Colon (tissue), 2 donors: ENCODE results near the gene PGM2.
"Not testable (repeated sequence)": the region's sequence is repeated elsewhere in the genome, so short reads cannot be mapped to it uniquely, and the experiment has no call there.

ENCODE experiments used
- FAIRE-seq: peaks from 2 replicates; lab custom pipeline; 2012; peaks lifted over from hg19 to GRCh38; lab: Jason Lieb, UNC
- donor health status: control.
- donor health status: control.

PGM2 gene

GRCh38 chr4:37818752-37819151 is 7.7 kb upstream of the PGM2 start:
- no peak for FAIRE-seq

GRCh38 chr4:37820458-37820857 is 6.0 kb upstream of the PGM2 start:
- FAIRE-seq: not testable (repeated sequence)

- FAIRE-seq: no peak
Observed at GRCh38 chr4:37821953-37822605, 4.4 kb upstream of the PGM2 start.

- FAIRE-seq: not testable (repeated sequence)
Observed at GRCh38 chr4:37825501-37825900, 985 bp upstream of the PGM2 start.

- FAIRE-seq: no peak
Observed at GRCh38 chr4:37825968-37826294, 555 bp upstream of the PGM2 start.

GRCh38 chr4:37827030-37827685 is 672 bp downstream of the PGM2 start:
- FAIRE-seq: no peak

GRCh38 chr4:37827802-37828321 is 1.4 kb downstream of the PGM2 start:
- FAIRE-seq: no peak

- no peak for FAIRE-seq
Observed at GRCh38 chr4:37828843-37829242, 2.4 kb downstream of the PGM2 start.

- no peak for FAIRE-seq
Observed at GRCh38 chr4:37830640-37831039, 4.2 kb downstream of the PGM2 start.

- FAIRE-seq: no peak
Observed at GRCh38 chr4:37835031-37835430, 8.5 kb downstream of the PGM2 start.

GRCh38 chr4:37835806-37836205 is 9.3 kb downstream of the PGM2 start:
- FAIRE-seq: no peak

GRCh38 chr4:37836274-37836673 is 9.8 kb downstream of the PGM2 start:
- FAIRE-seq: no peak

- no peak for FAIRE-seq
Observed at GRCh38 chr4:37836838-37837440, 10.5 kb downstream of the PGM2 start.

GRCh38 chr4:37837446-37837845 is 11.0 kb downstream of the PGM2 start:
- FAIRE-seq: no peak

- FAIRE-seq: no peak
Observed at GRCh38 chr4:37839426-37839825, 12.9 kb downstream of the PGM2 start.

GRCh38 chr4:37844204-37844603 is 17.7 kb downstream of the PGM2 start:
- no peak for FAIRE-seq

GRCh38 chr4:37845201-37845600 is 18.7 kb downstream of the PGM2 start:
- no peak for FAIRE-seq

- FAIRE-seq: no peak
Observed at GRCh38 chr4:37847311-37847884, 20.9 kb downstream of the PGM2 start.

- FAIRE-seq: no peak
Observed at GRCh38 chr4:37852376-37852775, 25.9 kb downstream of the PGM2 start.

GRCh38 chr4:37858112-37858511 is 31.6 kb downstream of the PGM2 start:
- no peak for FAIRE-seq

GRCh38 chr4:37858872-37859271 is 32.4 kb downstream of the PGM2 start:
- no peak for FAIRE-seq

- FAIRE-seq: no peak
Observed at GRCh38 chr4:37860266-37860665, 33.8 kb downstream of the PGM2 start.

GRCh38 chr4:37862961-37863360 is 36.5 kb downstream of the PGM2 start:
- no peak for FAIRE-seq
